CD4-positive, alpha-beta T cell treated with Interleukin-17A for 1 hour (primary cell): ENCODE measurements around the gene LYRM4.

Source experiments
- DNase-seq: peaks from one replicate; pipeline ENCODE4 v3.0.0-alpha.2; 2020

LYRM4 gene

DNA sequence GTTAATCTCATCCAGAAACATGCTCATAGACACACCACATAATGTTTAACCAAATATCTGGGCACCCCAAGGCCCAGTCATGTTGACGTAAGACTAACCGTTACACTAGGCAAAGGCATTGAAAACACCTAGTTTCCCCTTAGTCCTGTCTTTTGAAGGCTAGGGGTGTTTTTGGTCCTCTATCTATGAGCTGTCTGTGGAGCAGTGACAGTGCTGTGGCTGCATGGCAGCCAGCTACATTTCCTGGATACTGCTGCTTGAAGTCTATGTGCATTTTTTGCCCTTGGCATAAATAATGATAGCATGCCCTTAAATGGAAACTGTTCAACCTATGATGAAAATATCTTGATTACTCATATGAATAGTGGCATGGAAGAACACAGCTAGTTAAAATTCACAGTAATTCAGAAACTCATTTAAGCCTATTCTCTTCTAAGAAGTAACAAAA is 19.2 kb upstream of the LYRM4 start:
- DNase-seq: peak; percentile 27

- no peak for DNase-seq
Measured at GRCh38 chr6:5278565-5279120, 17.9 kb upstream of the LYRM4 start.

GRCh38 chr6:5278047-5278446 is 17.3 kb upstream of the LYRM4 start:
- no peak for DNase-seq

DNA sequence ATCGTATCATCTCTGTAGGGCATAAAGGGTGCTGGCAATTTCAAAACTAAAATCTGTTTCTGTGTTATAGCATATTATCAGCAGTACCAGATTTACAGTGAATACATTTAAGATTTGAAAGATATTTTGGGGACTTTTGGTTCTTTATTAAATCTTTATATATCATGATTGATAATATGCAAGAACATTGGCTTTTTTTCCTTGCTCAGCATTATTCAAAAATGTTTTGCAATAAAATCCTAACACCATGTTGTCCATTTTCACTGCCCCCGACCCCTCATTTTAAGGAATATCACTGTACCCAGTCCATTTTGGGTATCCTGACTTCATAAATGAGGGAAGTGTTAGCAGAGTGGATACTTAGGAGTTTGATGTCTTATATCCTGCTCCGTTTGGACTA is 16.8 kb upstream of the LYRM4 start:
- no peak for DNase-seq

DNA sequence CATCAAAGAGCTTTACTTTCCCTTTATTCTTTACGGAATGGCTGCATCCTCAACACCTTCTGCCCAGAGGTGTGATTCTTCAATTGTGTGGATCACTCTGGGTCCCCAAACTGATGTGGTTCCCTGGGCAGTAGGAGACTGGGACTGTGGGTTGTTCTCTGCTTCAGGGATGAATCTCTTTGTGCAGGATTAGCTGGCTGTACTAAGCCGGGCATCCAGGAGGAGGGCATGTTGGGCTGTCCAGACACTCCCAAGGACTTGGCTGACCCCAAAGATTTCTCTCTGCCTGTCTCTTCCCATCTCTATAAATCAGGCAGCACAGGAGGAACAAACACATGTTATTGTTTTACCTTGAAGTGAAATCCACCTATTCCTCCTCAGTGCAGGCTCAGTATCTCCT is 15.8 kb upstream of the LYRM4 start:
- DNase-seq: no peak

GRCh38 chr6:5275497-5275896 is 14.7 kb upstream of the LYRM4 start:
- DNase-seq: no peak

- no peak for DNase-seq
Measured at GRCh38 chr6:5274231-5274630, 13.5 kb upstream of the LYRM4 start.

DNA sequence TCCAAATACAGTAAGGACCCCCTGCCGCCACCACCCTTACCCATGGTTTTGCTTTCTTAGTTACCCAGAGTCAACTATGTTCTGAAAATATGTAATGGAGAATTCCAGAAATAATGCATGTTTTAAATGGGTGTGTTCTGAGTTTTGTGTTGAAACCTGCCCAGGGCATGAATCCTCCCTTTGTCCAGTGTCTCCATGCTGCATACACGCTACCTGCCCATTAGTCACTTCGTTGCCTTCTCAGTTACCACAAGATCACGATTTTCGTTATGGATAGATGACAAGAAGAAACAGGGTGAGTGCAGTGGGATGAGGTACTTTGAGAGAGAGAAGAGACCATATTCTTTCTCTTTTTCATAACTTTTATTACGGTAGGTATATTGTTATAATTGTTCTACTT is 11.2 kb upstream of the LYRM4 start:
- no peak for DNase-seq

DNA sequence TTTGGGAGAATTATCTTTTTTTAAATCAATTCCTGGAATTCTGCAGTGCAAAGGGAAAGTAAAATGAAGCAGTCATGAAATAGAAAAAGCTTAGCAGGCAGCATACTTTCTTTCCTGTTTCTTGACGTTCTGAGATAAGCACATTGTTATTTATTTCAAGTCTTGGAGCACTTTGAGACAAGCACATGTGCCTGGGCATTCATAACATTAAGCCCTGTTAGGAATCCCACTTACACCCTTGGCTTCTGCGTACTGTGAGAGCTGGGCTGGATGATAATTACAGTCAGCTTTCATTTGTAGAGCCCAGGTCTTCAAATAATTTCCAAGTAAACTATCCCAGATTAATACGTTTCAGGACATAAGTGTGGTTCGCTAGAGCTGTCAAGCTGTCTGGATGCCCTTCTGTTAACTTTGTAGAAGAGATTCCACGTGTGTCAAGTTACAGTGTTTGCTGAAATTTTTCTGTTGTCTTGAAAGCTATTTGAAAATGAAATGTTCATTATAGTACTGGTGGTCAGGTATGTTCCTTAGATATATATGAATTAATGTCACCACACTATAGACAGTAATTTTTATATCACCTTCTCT is 9.4 kb upstream of the LYRM4 start:
- DNase-seq: no peak

- DNase-seq: no peak
Measured at GRCh38 chr6:5266423-5266822, 5.7 kb upstream of the LYRM4 start.

GRCh38 chr6:5261545-5262109 is 877 bp upstream of the LYRM4 start:
- no peak for DNase-seq

DNA sequence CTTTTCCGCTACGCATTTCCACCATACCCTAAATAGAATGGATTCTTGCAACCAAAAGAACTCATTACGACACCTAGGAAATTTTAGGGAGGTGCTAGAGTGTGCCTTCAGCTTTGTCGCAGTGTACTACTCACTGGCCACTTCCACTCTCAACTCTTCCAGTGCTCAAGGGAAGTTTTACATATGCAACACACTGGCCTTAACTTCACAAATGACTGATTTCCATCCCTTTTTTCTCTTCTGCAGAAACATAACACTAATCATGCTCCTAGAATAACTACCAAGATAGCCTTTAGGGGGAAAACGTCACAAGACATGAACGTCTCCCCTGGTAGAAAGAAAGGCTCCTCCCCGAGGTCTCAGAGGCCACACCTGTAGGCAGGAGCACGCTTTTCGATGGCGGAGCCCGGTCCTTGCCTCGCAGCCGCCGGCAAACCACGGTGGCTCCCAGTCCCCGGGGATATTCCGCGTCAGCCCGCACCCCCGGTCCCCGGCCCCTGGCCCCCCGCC is 584 bp downstream of the LYRM4 start:
- peak; percentile 78 for DNase-seq

DNA sequence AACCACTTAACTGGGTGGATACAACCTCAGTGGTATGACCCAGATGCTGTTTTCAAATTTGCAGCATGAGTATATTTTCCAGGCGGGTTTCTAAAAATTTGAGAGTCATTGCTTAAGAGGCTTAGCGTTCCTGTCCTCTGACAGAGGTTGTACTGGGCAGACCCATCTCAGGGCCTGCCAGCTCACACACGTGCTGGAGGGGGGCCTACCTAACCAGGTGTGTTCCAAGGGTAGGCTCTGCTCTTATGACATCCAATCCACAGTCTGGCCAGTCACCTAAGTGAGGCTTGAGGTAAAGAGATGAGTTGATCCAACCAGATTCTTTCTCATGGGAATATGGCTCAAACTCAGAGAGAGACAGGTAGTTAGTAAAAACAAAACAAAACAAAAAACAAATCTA is 1.3 kb downstream of the LYRM4 start:
- no peak for DNase-seq

- no peak for DNase-seq
Measured at GRCh38 chr6:5257400-5257799, 3.4 kb downstream of the LYRM4 start.

- no peak for DNase-seq
Measured at GRCh38 chr6:5256952-5257351, 3.8 kb downstream of the LYRM4 start.

DNA sequence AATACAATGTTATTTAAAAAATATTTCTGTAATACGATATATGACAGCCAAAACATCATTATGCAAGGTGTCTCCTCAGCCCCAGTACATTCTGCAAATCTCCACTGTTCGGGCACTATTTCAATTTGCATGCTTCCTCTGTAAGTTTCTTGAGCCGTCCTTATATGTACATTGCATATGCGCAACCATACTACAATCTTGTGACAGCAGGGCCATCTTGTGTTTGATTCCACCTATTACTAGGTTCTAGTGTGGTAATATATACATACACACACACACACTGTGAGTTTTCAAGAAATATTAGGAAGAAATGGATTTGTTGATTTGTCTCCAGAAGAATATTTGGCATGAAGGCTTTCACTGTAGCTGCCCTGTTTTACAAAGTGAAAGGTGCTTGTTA is 9.8 kb downstream of the LYRM4 start:
- no peak for DNase-seq

- DNase-seq: no peak
Measured at GRCh38 chr6:5250451-5250850, 10.3 kb downstream of the LYRM4 start.

- no peak for DNase-seq
Measured at GRCh38 chr6:5249451-5250122, 11.2 kb downstream of the LYRM4 start.

- no peak for DNase-seq
Measured at GRCh38 chr6:5248302-5249098, 12.2 kb downstream of the LYRM4 start.

DNA sequence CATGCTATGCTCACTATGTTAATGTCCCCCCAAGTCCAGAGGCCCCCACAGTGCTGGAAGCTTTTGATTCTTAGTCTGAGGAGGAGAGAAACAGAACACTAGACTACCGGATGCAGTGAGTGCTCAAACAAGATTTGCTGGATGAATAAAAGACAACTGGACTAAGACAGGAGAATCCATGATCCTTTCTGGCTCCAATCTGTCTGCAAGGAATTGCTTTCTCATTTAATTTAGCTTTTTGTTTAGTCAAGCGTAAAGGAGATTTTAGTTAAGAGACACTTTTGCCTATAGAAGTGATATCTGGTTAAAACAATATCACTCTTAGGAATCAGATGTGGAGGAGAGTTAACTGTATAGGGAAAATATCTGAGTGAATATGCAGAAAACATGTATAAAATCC is 13.5 kb downstream of the LYRM4 start:
- DNase-seq: no peak

- no peak for DNase-seq
Measured at GRCh38 chr6:5246141-5247097, 14.3 kb downstream of the LYRM4 start.

DNA sequence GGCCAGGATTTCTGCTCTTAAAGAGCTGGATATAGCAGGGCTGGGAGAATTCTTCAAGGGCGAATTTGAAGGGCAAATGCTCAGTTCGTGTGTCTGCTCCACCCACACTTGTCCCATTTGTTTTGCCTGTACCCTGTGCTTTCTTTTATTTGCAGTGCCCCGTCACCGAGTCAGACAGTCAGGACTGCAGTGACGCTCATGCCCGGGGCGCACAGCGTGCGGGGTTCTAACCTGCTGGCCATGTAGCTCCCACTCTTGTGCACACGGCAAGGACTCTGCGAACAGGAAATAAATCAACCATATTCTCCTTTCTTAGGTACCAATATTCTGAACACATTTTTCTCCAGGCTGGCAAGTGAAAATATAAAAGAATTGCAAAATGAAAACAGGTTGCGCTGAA is 17.7 kb downstream of the LYRM4 start:
- no peak for DNase-seq
